AG04450 (cell line): ENCODE measurements around the gene RTP3. TPM values are rescaled to one million over a fixed set of nuclear protein-coding genes. Genes with fewer than 3 reads are reported as not detected.
"Not testable (repeated sequence)": the region's sequence is repeated elsewhere in the genome, so short reads cannot be mapped to it uniquely, and the experiment has no call there.

Source experiments
- CTCF ChIA-PET: fragments of 300-600, 350-600 bp; formaldehyde crosslinking; extraction: SDS; loops from one replicate; lab custom pipeline; 2022; ENCODE audit warnings: antibody characterized with exemption, inconsistent platforms; lab: Charles Lee
- POLR2A ChIA-PET: fragments of 350-600 bp; formaldehyde crosslinking; extraction: SDS; loops from one replicate; lab custom pipeline; 2021; ENCODE audit warnings: antibody characterized with exemption, inconsistent platforms; lab: Yijun Ruan, JAX
- DNase-seq: peaks from one replicate; pipeline ENCODE4 v3.0.0-alpha.2; 2011; ENCODE audit warnings: low read depth, low spot score
- H3K27ac ChIP-seq: one replicate; pipeline ENCODE4 v1.5.1; 2012; ENCODE audit warnings: low read depth, low read length, control low read depth
- H3K27me3 ChIP-seq: one replicate; pipeline ENCODE4 v1.6.0; 2012; ENCODE audit warnings: low read length; ENCODE audit not compliant: control insufficient read depth, insufficient read depth
- H3K4me3 ChIP-seq: 2 replicates; pipeline ENCODE4 v1.5.1; 2011; ENCODE audit warnings: mild to moderate bottlenecking, low read depth, low read length, control low read depth
- H3K9me3 ChIP-seq: 2 replicates; pipeline ENCODE4 v1.5.1; 2012; ENCODE audit warnings: low read length; ENCODE audit not compliant: control insufficient read depth, insufficient read depth
- polyA plus RNA-seq: library from polyadenylated mRNA; depleted of rRNA; stranded (reverse); fragments of >200 nt; gene quantifications from 2 replicates; pipeline ENCODE4 v1.2.3, GENCODE V29; 2011
- TF ChIP-seq, protein P1 (sequence below): IDR thresholded peaks from 2 replicates; pipeline ENCODE4 v1.5.1; 2011; ENCODE audit warnings: low read depth, low read length, control low read depth, inconsistent platforms

The RTP3 gene
- polyA plus RNA-seq, 1 experiment: 0.06 TPM

DNA sequence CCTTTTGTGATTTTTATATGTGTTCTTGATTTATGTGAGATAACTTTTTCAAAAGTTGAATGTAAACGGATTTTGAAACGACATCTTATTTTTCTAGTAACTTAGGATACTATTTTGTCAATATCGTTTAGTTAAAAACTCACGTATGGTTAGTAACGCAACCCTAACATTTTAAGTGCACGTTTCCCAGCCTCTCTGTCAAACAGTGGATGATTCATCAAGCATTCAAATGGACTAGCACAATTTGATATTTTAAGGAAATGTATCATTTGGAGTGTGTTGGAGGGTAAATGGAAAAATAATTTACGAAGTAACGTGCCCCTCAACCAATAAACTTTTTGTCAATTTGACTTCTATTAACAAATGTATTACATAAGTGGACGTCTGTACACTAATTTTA lies 23.3 kb downstream of the RTP3 start:
- CTCF ChIA-PET: no interaction called here
- no peak for DNase-seq
- Histone ChIP-seq H3K9me3 (no peaks in the 10 kb centered on the region), H3K27me3 (no peaks in the 10 kb centered on the region), H3K4me3 (no peak overlapping the region), H3K27ac (no peak overlapping the region)
- POLR2A ChIA-PET: no interaction called here
- TF ChIP-seq, protein P1, sequence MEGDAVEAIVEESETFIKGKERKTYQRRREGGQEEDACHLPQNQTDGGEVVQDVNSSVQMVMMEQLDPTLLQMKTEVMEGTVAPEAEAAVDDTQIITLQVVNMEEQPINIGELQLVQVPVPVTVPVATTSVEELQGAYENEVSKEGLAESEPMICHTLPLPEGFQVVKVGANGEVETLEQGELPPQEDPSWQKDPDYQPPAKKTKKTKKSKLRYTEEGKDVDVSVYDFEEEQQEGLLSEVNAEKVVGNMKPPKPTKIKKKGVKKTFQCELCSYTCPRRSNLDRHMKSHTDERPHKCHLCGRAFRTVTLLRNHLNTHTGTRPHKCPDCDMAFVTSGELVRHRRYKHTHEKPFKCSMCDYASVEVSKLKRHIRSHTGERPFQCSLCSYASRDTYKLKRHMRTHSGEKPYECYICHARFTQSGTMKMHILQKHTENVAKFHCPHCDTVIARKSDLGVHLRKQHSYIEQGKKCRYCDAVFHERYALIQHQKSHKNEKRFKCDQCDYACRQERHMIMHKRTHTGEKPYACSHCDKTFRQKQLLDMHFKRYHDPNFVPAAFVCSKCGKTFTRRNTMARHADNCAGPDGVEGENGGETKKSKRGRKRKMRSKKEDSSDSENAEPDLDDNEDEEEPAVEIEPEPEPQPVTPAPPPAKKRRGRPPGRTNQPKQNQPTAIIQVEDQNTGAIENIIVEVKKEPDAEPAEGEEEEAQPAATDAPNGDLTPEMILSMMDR: no peak

DNA sequence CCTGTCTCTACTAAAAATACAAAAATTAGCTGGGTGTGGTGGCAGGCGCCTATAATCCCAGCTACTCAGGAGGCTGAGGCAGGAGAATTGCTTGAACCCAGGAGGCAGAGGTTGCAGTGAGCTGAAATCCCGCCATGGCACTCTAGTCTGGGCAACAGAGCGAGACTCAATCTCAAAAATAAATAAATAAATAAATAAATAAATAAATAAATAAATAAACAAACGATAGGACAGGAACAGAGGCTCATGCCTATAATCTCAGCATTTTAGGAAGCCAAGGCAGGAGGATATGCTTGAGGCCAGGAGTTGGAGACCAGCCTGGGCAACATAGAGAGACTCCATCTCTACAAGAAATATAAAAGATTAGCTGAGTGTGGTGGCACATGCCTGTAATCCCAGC lies 24.4 kb downstream of the RTP3 start:
- H3K9me3 ChIP-seq, H3K4me3 ChIP-seq, H3K27ac ChIP-seq, POLR2A ChIA-PET, DNase-seq, CTCF ChIA-PET, H3K27me3 ChIP-seq: not testable (repeated sequence)

DNA sequence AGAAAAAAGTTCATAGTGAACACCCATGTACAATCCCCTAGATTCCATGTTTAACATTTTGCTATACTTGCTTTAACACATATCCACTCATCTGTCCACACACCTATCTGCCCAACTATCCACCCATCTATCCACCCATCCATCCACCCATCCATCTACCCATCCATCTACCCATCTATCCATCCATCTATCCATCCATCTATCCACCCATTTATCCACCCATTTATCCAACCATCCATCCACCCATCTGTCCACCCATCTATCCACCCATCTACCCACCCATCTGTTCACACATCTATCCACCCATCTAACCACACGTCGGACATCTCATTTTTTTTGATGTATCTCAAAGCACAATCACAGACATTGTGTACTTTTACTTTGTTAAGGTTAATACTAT lies 25.8 kb downstream of the RTP3 start:
- TF ChIP-seq, protein P1: no peak

DNA sequence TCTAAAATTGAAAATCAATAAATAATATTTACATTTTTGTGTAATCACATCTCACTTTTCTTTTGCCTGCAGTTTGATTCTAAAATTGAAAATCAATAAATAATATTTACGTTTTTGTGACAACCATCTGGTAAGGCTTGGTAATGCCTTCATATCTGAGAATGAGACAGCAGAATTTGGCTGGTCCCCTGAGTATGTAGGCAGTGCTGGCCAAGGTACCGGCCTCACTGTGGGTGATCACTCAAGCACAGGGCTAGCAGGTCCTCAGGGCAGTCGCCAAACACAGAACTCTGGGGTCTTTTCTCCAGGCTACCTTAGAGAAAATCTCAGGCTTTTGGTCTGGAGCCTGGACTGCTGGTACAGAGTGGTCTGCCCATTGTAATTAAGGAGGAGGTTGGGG lies 26.2 kb downstream of the RTP3 start:
- ChIA-PET CTCF (no interaction called here), POLR2A (no interaction called here)
- no peak overlapping the region for H3K4me3 ChIP-seq
- H3K9me3 ChIP-seq: no peaks in the 10 kb centered on the region
- TF ChIP-seq, protein P1: no peak
- H3K27me3 ChIP-seq: no peaks in the 10 kb centered on the region
- DNase-seq: no peak
- no peak overlapping the region for H3K27ac ChIP-seq

More for the DNA sequence above, 25.8 kb downstream of the RTP3 start:
- no peak for DNase-seq
- ChIA-PET CTCF (no interaction called here), POLR2A (no interaction called here)
- Histone ChIP-seq H3K9me3 (no peaks in the 10 kb centered on the region), H3K27ac (no peak overlapping the region), H3K27me3 (no peaks in the 10 kb centered on the region), H3K4me3 (no peak overlapping the region)

DNA sequence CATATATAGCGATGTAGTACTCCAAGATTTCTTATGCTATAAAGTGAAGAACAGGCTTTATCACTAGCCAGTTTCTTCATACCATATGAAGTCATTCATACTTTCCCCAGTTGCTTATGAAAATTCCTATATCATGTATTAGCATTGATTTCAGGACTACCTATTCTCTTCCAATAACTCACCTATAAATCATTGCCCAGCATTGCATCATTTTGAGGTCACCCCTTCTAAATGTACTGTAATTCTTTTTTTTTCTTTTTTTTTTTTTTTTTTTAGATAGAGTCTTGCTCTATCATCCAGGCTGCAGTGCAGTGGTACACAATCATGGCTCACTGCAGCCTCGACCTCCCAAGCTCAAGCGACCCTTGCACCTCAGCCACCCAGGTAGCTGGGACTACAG lies 27.1 kb downstream of the RTP3 start:
- Histone ChIP-seq H3K4me3 (no peak overlapping the region), H3K9me3 (no peaks in the 10 kb centered on the region), H3K27ac (no peak overlapping the region), H3K27me3 (no peaks in the 10 kb centered on the region)
- POLR2A ChIA-PET: no interaction called here
- CTCF ChIA-PET: interaction anchor here (0.5 to 1.5 kb wide), 2 partner anchors 38 to 103 kb away, joined by 3 read pairs; no protein-coding TSS in a partner anchor
- DNase-seq: no peak
- TF ChIP-seq, protein P1: no peak

DNA sequence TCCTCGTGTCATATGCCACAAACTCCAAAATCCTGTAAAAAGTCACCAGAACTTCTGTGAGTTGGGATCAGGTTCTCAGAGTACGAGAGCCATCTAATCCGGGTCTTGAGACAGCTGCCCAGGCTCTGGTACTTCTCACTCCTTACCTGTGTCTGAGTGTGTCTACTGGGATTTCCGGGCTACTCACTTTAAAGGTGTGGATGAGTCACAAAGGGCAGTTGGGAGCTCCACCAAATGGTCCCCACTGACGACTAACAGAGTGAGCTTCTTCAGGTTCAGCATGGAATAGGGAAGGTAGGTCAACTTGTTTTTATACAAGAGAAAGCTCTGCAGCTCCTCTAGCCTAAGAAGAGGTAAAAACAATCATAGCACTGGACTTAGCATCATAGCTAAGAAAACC lies 29.5 kb downstream of the RTP3 start:
- no peaks in the 10 kb centered on the region for H3K27me3 ChIP-seq
- no peak overlapping the region for H3K4me3 ChIP-seq
- H3K27ac ChIP-seq: no peak overlapping the region
- TF ChIP-seq, protein P1: no peak
- H3K9me3 ChIP-seq: no peaks in the 10 kb centered on the region
- ChIA-PET POLR2A (no interaction called here), CTCF (interaction anchor here (0.5 kb wide), 1 partner anchor 12 kb away, joined by 4 read pairs; no protein-coding TSS in a partner anchor)
- DNase-seq: no peak
